ENCODE measurements around the gene FOXO6.

Gene FOXO6

DNA sequence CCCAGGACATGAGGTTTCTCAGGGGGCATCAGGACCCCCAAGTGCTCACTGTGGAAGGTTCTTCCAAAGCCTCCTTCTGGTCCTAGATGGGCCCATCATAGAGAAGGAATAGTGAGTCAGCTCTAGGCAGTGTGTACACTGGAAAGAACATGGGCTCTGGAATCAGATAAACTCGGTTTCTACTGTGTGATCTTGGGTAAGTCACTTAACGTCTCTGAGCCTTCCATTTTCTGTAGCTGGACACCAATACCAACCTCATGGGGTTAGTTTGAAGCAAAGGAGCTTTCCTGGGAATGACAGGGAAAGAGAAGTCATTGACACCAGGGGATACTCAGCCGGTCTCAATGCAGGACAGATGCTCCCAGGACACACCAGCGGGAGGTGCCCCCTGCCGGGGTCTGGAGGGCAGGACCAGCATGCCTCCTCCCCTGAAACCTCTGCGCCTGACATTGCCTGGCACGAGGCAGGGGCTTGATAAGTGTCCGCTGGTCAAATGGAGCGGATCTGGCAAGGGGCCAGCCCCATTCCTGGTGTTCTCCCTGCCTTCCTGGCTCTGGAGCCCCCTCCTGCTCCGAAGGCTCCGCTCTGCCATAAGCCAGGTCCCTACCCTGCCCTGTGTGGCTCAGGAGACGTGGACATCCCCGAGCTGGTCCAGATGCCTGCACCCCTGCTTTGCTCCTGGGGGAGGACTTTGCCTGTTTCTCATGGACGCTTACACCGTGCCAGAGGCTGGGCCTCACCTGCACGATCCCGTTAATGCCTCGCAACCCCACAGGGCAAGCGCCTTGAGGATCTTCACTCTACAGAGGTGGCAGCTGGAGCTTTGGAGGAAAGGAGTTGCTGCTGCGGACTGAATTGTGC is 70.5 kb downstream of the FOXO6 start:
- DNase-seq (ENCODE audit: low read depth) = no peak
- TF ChIP-seq MYC (IDR thresholded peaks at IDR 0.05; ENCODE audit: low read depth, low read length) (no peak), POLR2A (IDR thresholded peaks at IDR 0.05; ENCODE audit: extremely low read depth, insufficient read length) (no peak)
- TF ChIP-seq, protein P1, sequence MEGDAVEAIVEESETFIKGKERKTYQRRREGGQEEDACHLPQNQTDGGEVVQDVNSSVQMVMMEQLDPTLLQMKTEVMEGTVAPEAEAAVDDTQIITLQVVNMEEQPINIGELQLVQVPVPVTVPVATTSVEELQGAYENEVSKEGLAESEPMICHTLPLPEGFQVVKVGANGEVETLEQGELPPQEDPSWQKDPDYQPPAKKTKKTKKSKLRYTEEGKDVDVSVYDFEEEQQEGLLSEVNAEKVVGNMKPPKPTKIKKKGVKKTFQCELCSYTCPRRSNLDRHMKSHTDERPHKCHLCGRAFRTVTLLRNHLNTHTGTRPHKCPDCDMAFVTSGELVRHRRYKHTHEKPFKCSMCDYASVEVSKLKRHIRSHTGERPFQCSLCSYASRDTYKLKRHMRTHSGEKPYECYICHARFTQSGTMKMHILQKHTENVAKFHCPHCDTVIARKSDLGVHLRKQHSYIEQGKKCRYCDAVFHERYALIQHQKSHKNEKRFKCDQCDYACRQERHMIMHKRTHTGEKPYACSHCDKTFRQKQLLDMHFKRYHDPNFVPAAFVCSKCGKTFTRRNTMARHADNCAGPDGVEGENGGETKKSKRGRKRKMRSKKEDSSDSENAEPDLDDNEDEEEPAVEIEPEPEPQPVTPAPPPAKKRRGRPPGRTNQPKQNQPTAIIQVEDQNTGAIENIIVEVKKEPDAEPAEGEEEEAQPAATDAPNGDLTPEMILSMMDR (IDR thresholded peaks at IDR 0.05; ENCODE audit: low read depth, low read length) = no peak
- TF ChIP-seq, protein P2, sequence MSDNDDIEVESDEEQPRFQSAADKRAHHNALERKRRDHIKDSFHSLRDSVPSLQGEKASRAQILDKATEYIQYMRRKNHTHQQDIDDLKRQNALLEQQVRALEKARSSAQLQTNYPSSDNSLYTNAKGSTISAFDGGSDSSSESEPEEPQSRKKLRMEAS (IDR thresholded peaks at IDR 0.05; ENCODE audit: low read depth, low read length) = no peak
- H3K4me3 ChIP-seq (ENCODE audit: low read depth, low read length) = no peak overlapping the region

Data from NB4 (cell line).